ENCODE measurements around the gene ATG9B. TPM values are rescaled to one million over a fixed set of nuclear protein-coding genes. Genes with fewer than 3 reads are reported as not detected.

ATG9B gene
- total and polyA plus RNA-seq, 2 donors (not counting 3 experiments of a cell fraction or from before 2014, with no cell fraction given): 0.04 TPM; not detected in 1

DNA sequence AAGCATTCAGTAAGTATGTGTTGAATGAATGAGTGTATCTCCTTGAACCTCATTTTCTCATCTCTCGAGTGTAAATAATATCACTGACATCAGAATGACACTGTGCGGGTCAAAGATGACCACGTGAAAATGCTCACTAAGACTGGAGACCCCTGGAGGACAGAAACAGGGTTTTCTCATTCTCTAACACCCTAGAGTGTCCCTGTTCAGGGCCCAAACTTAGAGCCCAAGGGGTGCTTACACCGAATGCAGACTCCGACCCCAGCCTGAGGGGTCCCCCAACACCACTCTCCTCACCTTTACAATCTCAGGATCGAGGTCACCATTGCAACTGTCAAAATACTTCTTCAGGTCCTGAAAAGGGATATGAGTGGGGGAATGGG lies 32.0 kb upstream of the ATG9B start:
- POLR2A ChIA-PET: no interaction called here
- H3K9me1 ChIP-seq (replicated peaks; ENCODE audit: control insufficient read depth, extremely low read depth, insufficient read depth, low read length): no peaks in the 10 kb centered on the region
- CTCF ChIA-PET: no interaction called here
- FAIRE-seq: no peak
- TF ChIP-seq MYC (IDR thresholded peaks at IDR 0.05; ENCODE audit: low read depth, low read length) (no peak), EZH2 (IDR thresholded peaks at IDR 0.05; ENCODE audit: borderline replicate concordance, low read depth, low read length, severe bottlenecking) (no peak), GATA2 (IDR thresholded peaks at IDR 0.05; ENCODE audit: insufficient read depth, insufficient read length, low read depth, low read length) (no peak), FOS (IDR thresholded peaks at IDR 0.05; ENCODE audit: borderline replicate concordance, insufficient read depth, low read length) (no peak), JUN (IDR thresholded peaks at IDR 0.05; ENCODE audit: borderline replicate concordance, insufficient read depth, insufficient read length, low read depth) (no peak), POLR2A (IDR thresholded peaks at IDR 0.05; ENCODE audit: low read depth, low read length) (no peak), POLR2AphosphoS5 (IDR thresholded peaks at IDR 0.05; ENCODE audit: insufficient read depth, low read depth, low read length) (no peak)
- TF ChIP-seq, protein P1, sequence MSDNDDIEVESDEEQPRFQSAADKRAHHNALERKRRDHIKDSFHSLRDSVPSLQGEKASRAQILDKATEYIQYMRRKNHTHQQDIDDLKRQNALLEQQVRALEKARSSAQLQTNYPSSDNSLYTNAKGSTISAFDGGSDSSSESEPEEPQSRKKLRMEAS (IDR thresholded peaks at IDR 0.05; ENCODE audit: insufficient read depth, insufficient read length): no peak
- TF ChIP-seq, protein P2, sequence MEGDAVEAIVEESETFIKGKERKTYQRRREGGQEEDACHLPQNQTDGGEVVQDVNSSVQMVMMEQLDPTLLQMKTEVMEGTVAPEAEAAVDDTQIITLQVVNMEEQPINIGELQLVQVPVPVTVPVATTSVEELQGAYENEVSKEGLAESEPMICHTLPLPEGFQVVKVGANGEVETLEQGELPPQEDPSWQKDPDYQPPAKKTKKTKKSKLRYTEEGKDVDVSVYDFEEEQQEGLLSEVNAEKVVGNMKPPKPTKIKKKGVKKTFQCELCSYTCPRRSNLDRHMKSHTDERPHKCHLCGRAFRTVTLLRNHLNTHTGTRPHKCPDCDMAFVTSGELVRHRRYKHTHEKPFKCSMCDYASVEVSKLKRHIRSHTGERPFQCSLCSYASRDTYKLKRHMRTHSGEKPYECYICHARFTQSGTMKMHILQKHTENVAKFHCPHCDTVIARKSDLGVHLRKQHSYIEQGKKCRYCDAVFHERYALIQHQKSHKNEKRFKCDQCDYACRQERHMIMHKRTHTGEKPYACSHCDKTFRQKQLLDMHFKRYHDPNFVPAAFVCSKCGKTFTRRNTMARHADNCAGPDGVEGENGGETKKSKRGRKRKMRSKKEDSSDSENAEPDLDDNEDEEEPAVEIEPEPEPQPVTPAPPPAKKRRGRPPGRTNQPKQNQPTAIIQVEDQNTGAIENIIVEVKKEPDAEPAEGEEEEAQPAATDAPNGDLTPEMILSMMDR (IDR thresholded peaks at IDR 0.05; ENCODE audit: extremely low read depth in 1 of 2, insufficient read depth in 1 of 2, low read depth in 1 of 2, low read length in 2 of 2): no peak
- no peaks in the 10 kb centered on the region for H4K20me1 ChIP-seq (replicated peaks; ENCODE audit: control insufficient read depth, extremely low read depth, insufficient read depth, low read length)
- H3K79me2 ChIP-seq (ENCODE audit: control insufficient read depth, insufficient read depth, low read length): peaks cover 16% of the 10 kb centered on the region
- H3K4me3 ChIP-seq (replicated peaks in 1 of 3; ENCODE audit: insufficient read depth in 1 of 3, low read depth in 1 of 3, low read length in 3 of 3): no peak overlapping the region
- H3K27me3 ChIP-seq (ENCODE audit: control insufficient read depth in 2 of 2, insufficient read depth in 2 of 2, low read length in 2 of 2): no peaks in the 10 kb centered on the region
- dilution Hi-C loops (cut with MboI; ENCODE audit: extremely low pct_ligation_motif_present, low sequenced_read_pairs): no loop called here
- no peaks in the 10 kb centered on the region for H3K36me3 ChIP-seq (ENCODE audit: control insufficient read depth in 2 of 2, extremely low read depth in 1 of 2, insufficient read depth in 2 of 2, low read length in 2 of 2)
- H3K9me3 ChIP-seq (replicated peaks; ENCODE audit: control insufficient read depth, insufficient read depth, low read length): no peaks in the 10 kb centered on the region
- no peak overlapping the region for H2AFZ ChIP-seq (ENCODE audit: low read depth, low read length)
- H3K9ac ChIP-seq (replicated peaks; ENCODE audit: extremely low read depth, insufficient read depth, low read length): no peak overlapping the region
- H3K27ac ChIP-seq (ENCODE audit: insufficient read depth, low read depth, low read length): no peak overlapping the region
- no peak overlapping the region for H3K4me2 ChIP-seq (ENCODE audit: insufficient read depth, low read length)
- BruUV-seq (replicated peaks): no TSS peak
- intact Hi-C loops (cut with micrococcal nuclease): no loop called here
- peaks cover 26% of the 10 kb centered on the region for H3K4me1 ChIP-seq (ENCODE audit: control insufficient read depth, extremely low read depth, insufficient read depth, low read length)
- no peak for DNase-seq (ENCODE audit: low read depth, low spot score)
